ACHN (cell line): ENCODE measurements around the gene BICDL2.
"Not testable (repeated sequence)": the region's sequence is repeated elsewhere in the genome, so short reads cannot be mapped to it uniquely, and the experiment has no call there.

Experiments
- DNase-seq: peaks from one replicate; pipeline ENCODE4 v3.0.0-alpha.2; 2015
- in situ Hi-C: cut with HindIII; loops from 2 replicates; pipeline ENCODE4 v1.10.0; 2017; ENCODE audit warnings: low sequenced_read_pairs, low pct_ligation_motif_present, low pct_unique_long_range_greater_than_20kb

The BICDL2 gene

GRCh38 chr16:3036726-3037315, at the start of gene BICDL2:
BICDL2 (minus strand) TSS chr16:3036944; CDS start chr16:3035496, 1,448 bp downstream.
- in situ Hi-C loops = no loop called here
- DNase-seq = no peak

GRCh38 chr16:3085868-3086595, 49.3 kb upstream of the BICDL2 start:
- no peak for DNase-seq
- in situ Hi-C loops = no loop called here

- no peak for DNase-seq
- in situ Hi-C loops = no loop called here
These were observed 48.4 kb upstream of the BICDL2 start for GRCh38 chr16:3084969-3085670.

- in situ Hi-C loops = no loop called here
These were observed 47.7 kb upstream of the BICDL2 start for GRCh38 chr16:3084491-3084890.

GRCh38 chr16:3083408-3083807, 46.7 kb upstream of the BICDL2 start:
- in situ Hi-C loops, DNase-seq: not testable (repeated sequence)

More at GRCh38 chr16:3084491-3084890, 47.7 kb upstream of the BICDL2 start:
- no peak for DNase-seq

- in situ Hi-C loops, DNase-seq: not testable (repeated sequence)
These were observed 45.2 kb upstream of the BICDL2 start for GRCh38 chr16:3081957-3082356.

GRCh38 chr16:3080024-3080423, 43.3 kb upstream of the BICDL2 start:
- in situ Hi-C loops = no loop called here
- DNase-seq = no peak

GRCh38 chr16:3076577-3076976, 39.8 kb upstream of the BICDL2 start:
- in situ Hi-C loops = no loop called here

GRCh38 chr16:3075946-3076345, 39.2 kb upstream of the BICDL2 start:
- in situ Hi-C loops, DNase-seq: not testable (repeated sequence)

More at GRCh38 chr16:3076577-3076976, 39.8 kb upstream of the BICDL2 start:
- no peak for DNase-seq

- DNase-seq = no peak
- in situ Hi-C loops = no loop called here
These were observed 38.8 kb upstream of the BICDL2 start for GRCh38 chr16:3075523-3075915.

GRCh38 chr16:3074860-3075522, 38.2 kb upstream of the BICDL2 start:
- no peak for DNase-seq
- in situ Hi-C loops = no loop called here

- no peak for DNase-seq
- in situ Hi-C loops = no loop called here
These were observed 36.7 kb upstream of the BICDL2 start for GRCh38 chr16:3073448-3073847.

- in situ Hi-C loops, DNase-seq: not testable (repeated sequence)
These were observed 36.0 kb upstream of the BICDL2 start for GRCh38 chr16:3072576-3073263.

- DNase-seq, in situ Hi-C loops: not testable (repeated sequence)
These were observed 35.4 kb upstream of the BICDL2 start for GRCh38 chr16:3072148-3072547.

- in situ Hi-C loops = no loop called here
- no peak for DNase-seq
These were observed 34.9 kb upstream of the BICDL2 start for GRCh38 chr16:3071655-3072054.

GRCh38 chr16:3070608-3071111, 33.9 kb upstream of the BICDL2 start:
- in situ Hi-C loops = no loop called here
- DNase-seq = no peak

GRCh38 chr16:3069146-3069545, 32.4 kb upstream of the BICDL2 start:
- DNase-seq, in situ Hi-C loops: not testable (repeated sequence)

GRCh38 chr16:3068487-3068886, 31.7 kb upstream of the BICDL2 start:
- DNase-seq = no peak
- in situ Hi-C loops = no loop called here
